Ishikawa (cell line): ENCODE data around the gene BTBD9.

Experiments
- CEBPB ChIP-seq: IDR thresholded peaks from 2 replicates; pipeline ENCODE4 v1.6.1; 2012
- EP300 ChIP-seq: IDR thresholded peaks from 2 replicates; pipeline ENCODE4 v1.6.1; 2012; ENCODE audit warnings: borderline replicate concordance
- FOXM1 ChIP-seq: IDR thresholded peaks from 2 replicates; pipeline ENCODE4 v1.6.1; 2012; ENCODE audit warnings: low read depth, borderline replicate concordance
- RAD21 ChIP-seq: IDR thresholded peaks from 2 replicates; pipeline ENCODE4 v1.6.1; 2012; ENCODE audit warnings: low read depth
- TAF1 ChIP-seq: IDR thresholded peaks from 2 replicates; pipeline ENCODE4 v1.6.1; 2012; ENCODE audit warnings: low read depth, mild to moderate bottlenecking
- TCF12 ChIP-seq: IDR thresholded peaks from 2 replicates; pipeline ENCODE4 v1.6.1; 2012; ENCODE audit warnings: low read depth
- ZBTB7A ChIP-seq: IDR thresholded peaks from 2 replicates; pipeline ENCODE4 v1.6.1; 2012; ENCODE audit warnings: low read depth
- TF ChIP-seq, protein P1 (sequence below): IDR thresholded peaks from 2 replicates; pipeline ENCODE4 v1.6.1; 2012; ENCODE audit warnings: low read depth, mild to moderate bottlenecking
- TF ChIP-seq, protein P2 (sequence below): IDR thresholded peaks from 2 replicates; pipeline ENCODE4 v1.6.1; 2012

DNA sequence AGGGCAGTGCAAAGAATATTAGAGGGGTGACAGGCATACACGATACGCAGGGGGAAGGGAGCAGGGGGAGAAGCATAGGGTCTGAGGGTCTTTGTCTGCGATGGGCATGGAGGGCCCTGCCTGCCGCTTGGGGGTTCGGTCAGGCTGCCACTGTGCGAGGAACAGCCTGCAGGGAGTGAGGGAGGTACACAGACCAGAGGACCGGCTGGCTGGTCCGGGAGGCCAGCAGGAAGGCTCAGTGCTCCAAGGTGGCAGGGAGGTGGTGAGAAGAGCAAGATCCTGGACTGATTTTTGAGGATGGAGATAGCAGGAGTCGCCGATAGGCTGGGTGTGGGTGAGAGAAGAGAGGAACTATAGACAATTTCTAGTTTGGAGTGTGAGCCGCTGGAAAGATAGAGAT lies 481.8 kb downstream of the BTBD9 start:
- TF ChIP-seq, protein P1, sequence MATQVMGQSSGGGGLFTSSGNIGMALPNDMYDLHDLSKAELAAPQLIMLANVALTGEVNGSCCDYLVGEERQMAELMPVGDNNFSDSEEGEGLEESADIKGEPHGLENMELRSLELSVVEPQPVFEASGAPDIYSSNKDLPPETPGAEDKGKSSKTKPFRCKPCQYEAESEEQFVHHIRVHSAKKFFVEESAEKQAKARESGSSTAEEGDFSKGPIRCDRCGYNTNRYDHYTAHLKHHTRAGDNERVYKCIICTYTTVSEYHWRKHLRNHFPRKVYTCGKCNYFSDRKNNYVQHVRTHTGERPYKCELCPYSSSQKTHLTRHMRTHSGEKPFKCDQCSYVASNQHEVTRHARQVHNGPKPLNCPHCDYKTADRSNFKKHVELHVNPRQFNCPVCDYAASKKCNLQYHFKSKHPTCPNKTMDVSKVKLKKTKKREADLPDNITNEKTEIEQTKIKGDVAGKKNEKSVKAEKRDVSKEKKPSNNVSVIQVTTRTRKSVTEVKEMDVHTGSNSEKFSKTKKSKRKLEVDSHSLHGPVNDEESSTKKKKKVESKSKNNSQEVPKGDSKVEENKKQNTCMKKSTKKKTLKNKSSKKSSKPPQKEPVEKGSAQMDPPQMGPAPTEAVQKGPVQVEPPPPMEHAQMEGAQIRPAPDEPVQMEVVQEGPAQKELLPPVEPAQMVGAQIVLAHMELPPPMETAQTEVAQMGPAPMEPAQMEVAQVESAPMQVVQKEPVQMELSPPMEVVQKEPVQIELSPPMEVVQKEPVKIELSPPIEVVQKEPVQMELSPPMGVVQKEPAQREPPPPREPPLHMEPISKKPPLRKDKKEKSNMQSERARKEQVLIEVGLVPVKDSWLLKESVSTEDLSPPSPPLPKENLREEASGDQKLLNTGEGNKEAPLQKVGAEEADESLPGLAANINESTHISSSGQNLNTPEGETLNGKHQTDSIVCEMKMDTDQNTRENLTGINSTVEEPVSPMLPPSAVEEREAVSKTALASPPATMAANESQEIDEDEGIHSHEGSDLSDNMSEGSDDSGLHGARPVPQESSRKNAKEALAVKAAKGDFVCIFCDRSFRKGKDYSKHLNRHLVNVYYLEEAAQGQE = no peak
- TF ChIP-seq, protein P2, sequence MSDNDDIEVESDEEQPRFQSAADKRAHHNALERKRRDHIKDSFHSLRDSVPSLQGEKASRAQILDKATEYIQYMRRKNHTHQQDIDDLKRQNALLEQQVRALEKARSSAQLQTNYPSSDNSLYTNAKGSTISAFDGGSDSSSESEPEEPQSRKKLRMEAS = no peak
- TF ChIP-seq TAF1 (no peak), RAD21 (no peak), EP300 (no peak), CEBPB (no peak), TCF12 (no peak), ZBTB7A (no peak), FOXM1 (no peak)
